A673 (cell line): ENCODE results near the gene FOXO3. TPM values are rescaled to one million over a fixed set of nuclear protein-coding genes. Genes with fewer than 3 reads are reported as not detected.
"Not testable (repeated sequence)": the region's sequence is repeated elsewhere in the genome, so short reads cannot be mapped to it uniquely, and the experiment has no call there.

Experiments used
- BruUV-seq: library from RNA; stranded (reverse); fragments of 400-500 nt; replicated peaks from 2 replicates; lab custom pipeline; 2021; lab: Mats Ljungman, UMichigan
- CTCF ChIA-PET: fragments of 300-600 bp; sonication (Branson Sonifier 250); formaldehyde crosslinking; loops from one replicate; lab custom pipeline; 2022; ENCODE audit warnings: antibody characterized with exemption; lab: Charles Lee
- POLR2A ChIA-PET: fragments of 300-600 bp; sonication (Branson Sonifier 250); formaldehyde crosslinking; loops from one replicate; lab custom pipeline; 2022; ENCODE audit warnings: antibody characterized with exemption; ENCODE audit not compliant: low non-redundant PET; lab: Charles Lee
- DNase-seq: peaks from one replicate; pipeline ENCODE4 v3.0.0-alpha.2; 2015; ENCODE audit warnings: low spot score
- H3K27ac ChIP-seq: fragments of 200-600 bp; sonication (generic); 2 replicates; pipeline ENCODE4 v1.5.1; 2016; ENCODE audit warnings: mixed run types, low read depth, mild to moderate bottlenecking, mixed read lengths, antibody characterized with exemption, low read length; ENCODE audit not compliant: poor library complexity, severe bottlenecking
- H3K27me3 ChIP-seq: fragments of 200-600 bp; sonication (generic); replicated peaks from 2 replicates; pipeline ENCODE4 v1.6.1; 2017; ENCODE audit warnings: mixed run types, low read depth, mild to moderate bottlenecking, mixed read lengths, antibody characterized with exemption, low read length; ENCODE audit not compliant: insufficient read depth, poor library complexity
- H3K36me3 ChIP-seq: fragments of 200-600 bp; sonication (generic); 2 replicates; pipeline ENCODE4 v1.6.1; 2016; ENCODE audit warnings: mixed run types, mild to moderate bottlenecking, mixed read lengths, antibody characterized with exemption, low read length; ENCODE audit not compliant: insufficient read depth, poor library complexity, severe bottlenecking
- H3K4me1 ChIP-seq: fragments of 200-600 bp; sonication (generic); 2 replicates; pipeline ENCODE4 v1.6.1; 2017; ENCODE audit warnings: mixed run types, mild to moderate bottlenecking, mixed read lengths, antibody characterized with exemption, low read length; ENCODE audit not compliant: insufficient read depth, poor library complexity, severe bottlenecking
- H3K4me3 ChIP-seq: fragments of 200-600 bp; sonication (generic); 2 replicates; pipeline ENCODE4 v1.5.1; 2016; ENCODE audit warnings: low read depth, mixed run types, mild to moderate bottlenecking, mixed read lengths, low read length; ENCODE audit not compliant: poor library complexity, severe bottlenecking
- H3K9me3 ChIP-seq: fragments of 200-600 bp; sonication (generic); 2 replicates; pipeline ENCODE4 v1.6.1; 2016; ENCODE audit warnings: mixed run types, low read depth, mild to moderate bottlenecking, mixed read lengths, antibody characterized with exemption, low read length; ENCODE audit not compliant: poor library complexity, severe bottlenecking
- EZH2 ChIP-seq: fragments of 200-600 bp; sonication (generic); IDR thresholded peaks from 2 replicates; pipeline ENCODE4 v1.6.1; 2017; ENCODE audit warnings: borderline replicate concordance, low read depth, mild to moderate bottlenecking, mixed read lengths, antibody characterized with exemption, low read length; ENCODE audit not compliant: poor library complexity, severe bottlenecking
- intact Hi-C: fragments of 100-400 bp; cut with micrococcal nuclease; formaldehyde crosslinking; loops from one replicate; pipeline ENCODE4 v1.10.0; 2022; ENCODE audit not compliant: unreplicated experiment
- total RNA-seq: library from RNA; stranded (reverse); gene quantifications from 2 replicates; pipeline ENCODE4 v1.2.3, GENCODE V29; 2021
- TF ChIP-seq, protein P1 (sequence below): fragments of 300-800, 200-600 bp; sonication (generic); conservative IDR thresholded peaks from 2 replicates; pipeline ENCODE4 v1.5.1; 2017; ENCODE audit warnings: low read depth, mild to moderate bottlenecking, antibody characterized with exemption, low read length, moderate library complexity, mixed read lengths

FOXO3 gene
- total RNA-seq, 1 experiment from 2014 or later: 16.8 TPM

DNA sequence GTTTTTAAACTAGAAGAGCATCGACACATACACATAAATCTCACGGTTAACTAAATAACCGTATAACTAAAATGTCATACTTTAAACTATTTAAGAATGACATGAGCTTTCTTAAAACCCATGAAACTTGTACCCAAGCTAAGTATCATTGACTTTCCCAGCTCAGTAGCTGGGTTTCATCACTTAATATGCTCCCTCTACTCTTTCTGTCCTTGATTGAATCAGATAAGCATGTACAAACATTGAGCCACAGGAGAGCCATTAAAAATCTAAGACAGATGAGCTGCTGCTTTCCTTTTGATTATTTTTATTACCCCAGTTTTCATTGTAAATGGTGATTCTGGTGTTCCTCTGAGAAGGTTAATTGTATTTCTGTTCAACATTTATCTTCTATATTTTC is 115.8 kb downstream of the FOXO3 start:
- intact Hi-C loops: no loop called here
- H3K36me3 ChIP-seq: no peaks in the 10 kb centered on the region
- no peak overlapping the region for H3K4me3 ChIP-seq
- no peaks in the 10 kb centered on the region for H3K9me3 ChIP-seq
- H3K27ac ChIP-seq: no peak overlapping the region
- DNase-seq: peak; percentile 54
- CTCF ChIA-PET: interaction anchor here (0.5 to 0.6 kb wide), 2 partner anchors 36 to 587 kb away, joined by 7 to 15 read pairs; no protein-coding TSS in a partner anchor
- TF ChIP-seq EZH2: no peak
- TF ChIP-seq, protein P1, sequence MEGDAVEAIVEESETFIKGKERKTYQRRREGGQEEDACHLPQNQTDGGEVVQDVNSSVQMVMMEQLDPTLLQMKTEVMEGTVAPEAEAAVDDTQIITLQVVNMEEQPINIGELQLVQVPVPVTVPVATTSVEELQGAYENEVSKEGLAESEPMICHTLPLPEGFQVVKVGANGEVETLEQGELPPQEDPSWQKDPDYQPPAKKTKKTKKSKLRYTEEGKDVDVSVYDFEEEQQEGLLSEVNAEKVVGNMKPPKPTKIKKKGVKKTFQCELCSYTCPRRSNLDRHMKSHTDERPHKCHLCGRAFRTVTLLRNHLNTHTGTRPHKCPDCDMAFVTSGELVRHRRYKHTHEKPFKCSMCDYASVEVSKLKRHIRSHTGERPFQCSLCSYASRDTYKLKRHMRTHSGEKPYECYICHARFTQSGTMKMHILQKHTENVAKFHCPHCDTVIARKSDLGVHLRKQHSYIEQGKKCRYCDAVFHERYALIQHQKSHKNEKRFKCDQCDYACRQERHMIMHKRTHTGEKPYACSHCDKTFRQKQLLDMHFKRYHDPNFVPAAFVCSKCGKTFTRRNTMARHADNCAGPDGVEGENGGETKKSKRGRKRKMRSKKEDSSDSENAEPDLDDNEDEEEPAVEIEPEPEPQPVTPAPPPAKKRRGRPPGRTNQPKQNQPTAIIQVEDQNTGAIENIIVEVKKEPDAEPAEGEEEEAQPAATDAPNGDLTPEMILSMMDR: no peak
- peaks cover 31% of the 10 kb centered on the region for H3K4me1 ChIP-seq
- POLR2A ChIA-PET: no interaction called here
- H3K27me3 ChIP-seq: no peaks in the 10 kb centered on the region
- no TSS peak for BruUV-seq

DNA sequence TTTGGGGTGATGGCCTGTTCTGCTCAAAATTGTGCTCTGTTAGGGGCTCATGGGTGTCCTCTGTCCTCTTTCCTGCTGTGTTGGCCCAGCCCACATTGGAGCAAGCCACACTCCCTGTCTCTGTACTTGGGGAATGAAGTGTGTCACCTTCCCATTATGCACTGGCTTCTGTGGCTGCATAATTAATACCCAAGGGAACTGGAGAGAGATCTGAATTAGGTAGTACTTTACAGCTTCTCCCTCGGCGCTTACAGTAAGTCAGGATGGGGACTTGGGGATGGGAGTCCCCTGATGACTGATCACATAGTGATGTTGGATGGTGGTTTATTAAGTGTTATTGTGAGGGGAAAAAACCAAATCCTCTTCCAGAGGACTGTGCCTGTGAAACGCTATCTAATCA is 116.6 kb downstream of the FOXO3 start:
- peak; percentile 25 for DNase-seq
- Histone ChIP-seq H3K27me3 (no peaks in the 10 kb centered on the region), H3K27ac (no peak overlapping the region), H3K36me3 (no peaks in the 10 kb centered on the region), H3K9me3 (no peaks in the 10 kb centered on the region), H3K4me1 (peaks cover 31% of the 10 kb centered on the region), H3K4me3 (no peak overlapping the region)
- ChIA-PET POLR2A (no interaction called here), CTCF (no interaction called here)
- no peak for TF ChIP-seq EZH2
- TF ChIP-seq, protein P1: no peak
- intact Hi-C loops: no loop called here
- no TSS peak for BruUV-seq

DNA sequence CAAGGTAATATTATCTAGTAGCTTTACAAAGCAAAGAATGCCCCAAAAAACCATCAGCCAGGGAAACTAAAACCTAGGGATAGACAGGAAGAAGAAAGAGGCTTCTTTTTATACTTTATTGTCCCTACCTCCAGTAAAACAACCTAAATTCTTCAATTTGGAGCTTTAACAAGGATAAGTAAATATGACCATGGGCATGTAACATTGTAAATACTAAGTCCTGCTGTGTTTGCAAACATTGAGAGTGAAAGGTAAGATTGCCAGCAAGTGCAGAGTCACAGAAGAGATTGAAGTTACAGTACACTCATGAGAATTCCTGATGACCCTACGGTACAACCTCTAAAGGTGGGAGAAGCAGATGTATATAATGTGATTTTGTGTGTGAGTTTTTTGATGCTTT is 117.2 kb downstream of the FOXO3 start:
- Histone ChIP-seq H3K27ac (no peak overlapping the region), H3K9me3 (no peaks in the 10 kb centered on the region), H3K27me3 (no peaks in the 10 kb centered on the region), H3K36me3 (no peaks in the 10 kb centered on the region), H3K4me1 (peaks cover 31% of the 10 kb centered on the region), H3K4me3 (no peak overlapping the region)
- no peak for DNase-seq
- no peak for TF ChIP-seq EZH2
- TF ChIP-seq, protein P1: no peak
- BruUV-seq: no TSS peak
- ChIA-PET POLR2A (no interaction called here), CTCF (no interaction called here)
- intact Hi-C loops: no loop called here

DNA sequence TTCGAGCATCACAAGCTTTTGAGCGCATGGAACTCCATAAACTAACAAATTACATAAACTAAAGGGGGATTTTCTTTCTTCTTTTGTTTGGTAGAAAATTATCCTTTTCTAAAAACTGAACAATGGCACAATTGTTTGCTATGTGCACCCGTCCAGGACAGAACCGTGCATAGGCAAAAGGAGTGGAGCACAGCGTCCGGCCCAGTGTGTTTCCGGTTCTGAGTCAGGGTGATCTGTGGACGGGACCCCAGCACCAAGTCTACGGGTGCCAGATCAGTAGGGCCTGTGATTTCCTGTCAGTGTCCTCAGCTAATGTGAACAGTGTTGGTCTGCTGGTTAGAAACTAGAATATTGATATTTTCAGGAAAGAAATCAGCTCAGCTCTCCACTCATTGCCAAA is 119.6 kb downstream of the FOXO3 start:
- BruUV-seq, intact Hi-C loops, H3K9me3 ChIP-seq, H3K4me3 ChIP-seq, H3K36me3 ChIP-seq, H3K27ac ChIP-seq, POLR2A ChIA-PET, CTCF ChIA-PET, H3K27me3 ChIP-seq, DNase-seq: not testable (repeated sequence)
- H3K4me1 ChIP-seq: peaks cover 26% of the 10 kb centered on the region

DNA sequence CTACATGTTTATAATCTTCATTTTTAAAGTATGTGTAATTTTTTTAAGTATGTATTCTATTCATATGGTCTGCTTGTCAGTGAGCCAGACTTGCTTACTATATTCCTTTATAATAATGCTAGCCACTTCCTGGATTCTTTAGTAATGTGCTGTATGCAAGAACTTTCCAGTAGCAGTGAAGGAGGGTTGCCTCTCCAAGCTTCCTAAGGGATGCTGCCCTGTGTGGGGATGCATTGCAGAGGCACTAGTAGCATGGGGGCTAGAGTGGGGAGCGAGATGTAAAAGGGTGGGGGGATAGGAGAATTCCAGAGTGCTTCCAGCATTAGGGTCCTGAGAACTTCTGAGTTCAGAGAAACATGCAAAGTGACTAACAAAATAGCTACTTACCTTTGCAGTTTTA is 121.0 kb downstream of the FOXO3 start:
- H3K36me3 ChIP-seq, H3K27me3 ChIP-seq, intact Hi-C loops, DNase-seq, H3K27ac ChIP-seq, H3K4me3 ChIP-seq, POLR2A ChIA-PET, CTCF ChIA-PET, BruUV-seq, H3K9me3 ChIP-seq: not testable (repeated sequence)
- H3K4me1 ChIP-seq: peaks cover 12% of the 10 kb centered on the region
